NCI-H1105 treated with DMSO at 0.1 percent for 48 hours (cell line): ENCODE results near the gene LRP1B.
"Not testable (repeated sequence)": the region's sequence is repeated elsewhere in the genome, so short reads cannot be mapped to it uniquely, and the experiment has no call there.

ENCODE experiments used
- DNase-seq: peaks from one replicate; lab custom pipeline; 2025; lab: John Stamatoyannopoulos, UW

LRP1B gene

GRCh38 chr2:140427033-140427432 lies 1703.8 kb downstream of the LRP1B start:
- not testable (repeated sequence) for DNase-seq

- DNase-seq = no peak
Measured at GRCh38 chr2:140424471-140424870, 1706.3 kb downstream of the LRP1B start.

GRCh38 chr2:140422759-140423158 lies 1708.1 kb downstream of the LRP1B start:
- no peak for DNase-seq

GRCh38 chr2:140417504-140417903 lies 1713.3 kb downstream of the LRP1B start:
- no peak for DNase-seq

- DNase-seq = no peak
Measured at GRCh38 chr2:140416577-140416976, 1714.2 kb downstream of the LRP1B start.

- not testable (repeated sequence) for DNase-seq
Measured at GRCh38 chr2:140415035-140415434, 1715.8 kb downstream of the LRP1B start.

- DNase-seq = no peak
Measured at GRCh38 chr2:140410695-140411094, 1720.1 kb downstream of the LRP1B start.

- DNase-seq = no peak
Measured at GRCh38 chr2:140401056-140401455, 1729.8 kb downstream of the LRP1B start.

- no peak for DNase-seq
Measured at GRCh38 chr2:140392824-140393223, 1738.0 kb downstream of the LRP1B start.

GRCh38 chr2:140384946-140385345 lies 1745.9 kb downstream of the LRP1B start:
- no peak for DNase-seq

GRCh38 chr2:140383781-140384180 lies 1747.0 kb downstream of the LRP1B start:
- no peak for DNase-seq

GRCh38 chr2:140376686-140377085 lies 1754.1 kb downstream of the LRP1B start:
- DNase-seq = no peak

GRCh38 chr2:140363131-140363530 lies 1767.7 kb downstream of the LRP1B start:
- no peak for DNase-seq

- DNase-seq = no peak
Measured at GRCh38 chr2:140362361-140362760, 1768.5 kb downstream of the LRP1B start.

- DNase-seq = no peak
Measured at GRCh38 chr2:140359056-140359771, 1771.6 kb downstream of the LRP1B start.

GRCh38 chr2:140356697-140357096 lies 1774.1 kb downstream of the LRP1B start:
- DNase-seq = no peak

GRCh38 chr2:140355511-140356090 lies 1775.2 kb downstream of the LRP1B start:
- DNase-seq = no peak

- DNase-seq = no peak
Measured at GRCh38 chr2:140354544-140354943, 1776.3 kb downstream of the LRP1B start.

GRCh38 chr2:140353541-140353940 lies 1777.3 kb downstream of the LRP1B start:
- no peak for DNase-seq

GRCh38 chr2:140351692-140352091 lies 1779.1 kb downstream of the LRP1B start:
- DNase-seq = no peak

GRCh38 chr2:140349695-140350094 lies 1781.1 kb downstream of the LRP1B start:
- DNase-seq = no peak

GRCh38 chr2:140348826-140349225 lies 1782.0 kb downstream of the LRP1B start:
- DNase-seq = no peak

GRCh38 chr2:140344838-140345237 lies 1786.0 kb downstream of the LRP1B start:
- no peak for DNase-seq

- not testable (repeated sequence) for DNase-seq
Measured at GRCh38 chr2:140344266-140344665, 1786.5 kb downstream of the LRP1B start.
